HepG2 (cell line): ENCODE results near the gene NEURL2. TPM values are rescaled to one million over a fixed set of nuclear protein-coding genes. Genes with fewer than 3 reads are reported as not detected.

Experiments
- CEBPG ChIP-seq: IDR thresholded peaks from 2 replicates; pipeline ENCODE4 v1.6.1; 2016
- MAFF ChIP-seq: IDR thresholded peaks from 2 replicates; pipeline ENCODE4 v1.6.1; 2011; ENCODE audit warnings: low read depth, low read length, improper control_type of control experiment
- MAX ChIP-seq: IDR thresholded peaks from 2 replicates; pipeline ENCODE4 v1.6.1; 2012; ENCODE audit warnings: inconsistent platforms
- MED8 ChIP-seq: sonication (generic); formaldehyde crosslinking; IDR thresholded peaks from 2 replicates; pipeline ENCODE4 v1.8.1; 2023; ENCODE audit warnings: mild to moderate bottlenecking, missing genetic modification reagents; ENCODE audit not compliant: insufficient replicate concordance
- NFE2 ChIP-seq: sonication (generic); formaldehyde crosslinking; IDR thresholded peaks from 2 replicates; pipeline ENCODE4 v1.4.0; 2020; ENCODE audit warnings: missing genetic modification reagents
- SETDB1 ChIP-seq: sonication (generic); formaldehyde crosslinking; IDR thresholded peaks from 2 replicates; pipeline ENCODE4 v1.5.1; 2020; ENCODE audit warnings: missing genetic modification reagents, mild to moderate bottlenecking, borderline replicate concordance
- STAT5B ChIP-seq: sonication (generic); formaldehyde crosslinking; IDR thresholded peaks from 2 replicates; pipeline ENCODE4 v1.4.0; 2020; ENCODE audit warnings: missing genetic modification reagents
- TFDP2 ChIP-seq: sonication (generic); formaldehyde crosslinking; IDR thresholded peaks from 2 replicates; pipeline ENCODE4 v1.4.0; 2020; ENCODE audit warnings: missing genetic modification reagents
- ZFP36 ChIP-seq: fragments of 150-350 bp; IDR thresholded peaks from 2 replicates; pipeline ENCODE4 v1.6.1; 2018; ENCODE audit warnings: borderline replicate concordance, low read length, low read depth; ENCODE audit not compliant: partially characterized antibody
- ZMAT3 ChIP-seq: sonication (generic); formaldehyde crosslinking; conservative IDR thresholded peaks from 2 replicates; pipeline ENCODE4 v1.7.0; 2021; ENCODE audit warnings: missing genetic modification reagents
- ZNF142 ChIP-seq: sonication (generic); formaldehyde crosslinking; IDR thresholded peaks from 2 replicates; pipeline ENCODE4 v1.4.0; 2020; ENCODE audit warnings: missing genetic modification reagents
- ZNF205 ChIP-seq: IDR thresholded peaks from 2 replicates; pipeline ENCODE4 v1.6.1; 2018; ENCODE audit warnings: missing biosample characterization, missing genetic modification reagents
- ZNF280D ChIP-seq: sonication (generic); formaldehyde crosslinking; IDR thresholded peaks from 2 replicates; pipeline ENCODE4 v1.5.1; 2020; ENCODE audit warnings: mild to moderate bottlenecking, missing genetic modification reagents
- ZNF331 ChIP-seq: sonication (generic); formaldehyde crosslinking; IDR thresholded peaks from 2 replicates; pipeline ENCODE4 v1.4.0; 2020; ENCODE audit warnings: missing genetic modification reagents
- ZNF503 ChIP-seq: sonication (generic); formaldehyde crosslinking; IDR thresholded peaks from 2 replicates; pipeline ENCODE4 v1.4.0; 2020; ENCODE audit warnings: missing genetic modification reagents
- ZNF619 ChIP-seq: sonication (generic); formaldehyde crosslinking; IDR thresholded peaks from 2 replicates; pipeline ENCODE4 v1.4.0; 2020; ENCODE audit warnings: mild to moderate bottlenecking, missing genetic modification reagents
- ZNF670 ChIP-seq: sonication (generic); formaldehyde crosslinking; IDR thresholded peaks from 2 replicates; pipeline ENCODE4 v1.8.0; 2022; ENCODE audit warnings: mild to moderate bottlenecking, missing genetic modification reagents, borderline replicate concordance
- ZNF781 ChIP-seq: sonication (generic); formaldehyde crosslinking; IDR thresholded peaks from 2 replicates; pipeline ENCODE4 v1.5.1; 2020; ENCODE audit warnings: borderline replicate concordance, mild to moderate bottlenecking, missing genetic modification reagents; ENCODE audit errors: not compliant biosample characterization
- ZNF839 ChIP-seq: sonication (generic); formaldehyde crosslinking; IDR thresholded peaks from 2 replicates; pipeline ENCODE4 v1.4.0; 2020; ENCODE audit warnings: missing genetic modification reagents, mild to moderate bottlenecking, borderline replicate concordance
- polyA plus RNA-seq, 8 experiments: library from polyadenylated mRNA; depleted of rRNA in 3 of 8; stranded (reverse) in 7 of 8; unstranded in 1 of 8; fragments of >200 nt; fragmentation: Illumina TruSeq in 4 of 8; extraction: Trizol in 4 of 8; gene quantifications; 2 replicates each; pipeline versions ENCODE4 v1.2.1 to v1.2.3, GENCODE V29; 2011 to 2016; ENCODE audit warnings: low read depth in 4 of 8, missing spikeins in 1 of 8, mixed read lengths in 1 of 8; ENCODE audit not compliant: insufficient read depth in 1 of 8
- total RNA-seq, 5 experiments: library from RNA; depleted of rRNA; stranded (reverse); fragments of >200 nt; fragmentation: Illumina TruSeq; extraction: Trizol; gene quantifications; 2 replicates each; pipeline ENCODE4 v1.2.3, GENCODE V29; 2016; ENCODE audit warnings: low read depth in 1 of 5

NEURL2 gene
- total and polyA plus RNA-seq, 2 of the 13 experiments (the other 11 are each of a cell fraction or from before 2014, with no cell fraction given) = 7.2 to 9.7 TPM

GRCh38 chr20:45912344-45912682, 21.3 kb upstream of the NEURL2 start (continued):
- TF ChIP-seq ZFP36 (no peak), ZNF839 (peak; percentile 46; the same call in 1 of the 2 replicates), MED8 (no peak), ZNF619 (CRISPR knock-in tag) (0 out of 2 replicates have a peak, but pooled peaks have one; percentile 8), ZNF781 (peak; percentile 18), ZNF503 (CRISPR knock-in tag) (no peak), ZMAT3 (CRISPR knock-in tag) (no peak), CEBPG (no peak), ZNF331 (CRISPR knock-in tag) (0 out of 2 replicates have a peak, but pooled peaks have one; percentile 3), ZNF142 (CRISPR knock-in tag) (0 out of 2 replicates have a peak, but pooled peaks have one; percentile 16), TFDP2 (CRISPR knock-in tag) (no peak), STAT5B (CRISPR knock-in tag) (no peak), ZNF670 (CRISPR knock-in tag) (no peak), ZNF205 (no peak), NFE2 (CRISPR knock-in tag) (no peak), SETDB1 (CRISPR knock-in tag) (no peak), MAFF (no peak), ZNF280D (CRISPR knock-in tag) (peak; percentile 64; the same call in 1 of the 2 replicates), MAX (no peak)
